HepG2 (cell line): Measurements from ENCODE around the gene NOC2L. TPM values are rescaled to one million over a fixed set of nuclear protein-coding genes. Genes with fewer than 3 reads are reported as not detected.

Experiments used
- BCL3 ChIP-seq: sonication (generic); formaldehyde crosslinking; IDR thresholded peaks from 2 replicates; pipeline ENCODE4 v1.5.1; 2020; ENCODE audit warnings: mild to moderate bottlenecking, missing genetic modification reagents, moderate library complexity
- GFI1 ChIP-seq: sonication (generic); formaldehyde crosslinking; IDR thresholded peaks from 2 replicates; pipeline ENCODE4 v1.5.0; 2020; ENCODE audit warnings: missing genetic modification reagents, mild to moderate bottlenecking, borderline replicate concordance
- HDAC2 ChIP-seq: sonication (generic); formaldehyde crosslinking; IDR thresholded peaks from 2 replicates; pipeline ENCODE4 v1.4.0; 2020; ENCODE audit warnings: missing genetic modification reagents
- HMGXB4 ChIP-seq, 2 experiments: sonication (generic) in 1 of 2; formaldehyde crosslinking in 1 of 2; IDR thresholded peaks; 2 replicates each; pipeline versions ENCODE4 v1.4.0 to v1.6.1; 2018 to 2020; ENCODE audit warnings: missing genetic modification reagents in 2 of 2, borderline replicate concordance in 1 of 2, low read depth in 1 of 2, mild to moderate bottlenecking in 1 of 2, missing biosample characterization in 1 of 2
- ISX ChIP-seq: sonication (generic); formaldehyde crosslinking; conservative IDR thresholded peaks from 2 replicates; pipeline ENCODE4 v1.5.0; 2020; ENCODE audit warnings: missing genetic modification reagents
- MXI1 ChIP-seq: IDR thresholded peaks from 3 replicates; pipeline ENCODE4 v1.6.1; 2012; ENCODE audit warnings: low read depth, low read length, inconsistent platforms, borderline replicate concordance
- POLR2A ChIP-seq, 2 experiments: IDR thresholded peaks; 2 replicates each; pipeline ENCODE4 v1.6.1; 2011; ENCODE audit warnings: low read depth in 2 of 2, low read length in 2 of 2, mild to moderate bottlenecking in 1 of 2, moderate library complexity in 1 of 2; ENCODE audit not compliant: insufficient read depth in 1 of 2
- RBAK ChIP-seq: sonication (generic); formaldehyde crosslinking; IDR thresholded peaks from 2 replicates; pipeline ENCODE4 v1.5.1; 2020; ENCODE audit warnings: mild to moderate bottlenecking, missing genetic modification reagents
- SMAD9 ChIP-seq: sonication (generic); formaldehyde crosslinking; IDR thresholded peaks from 2 replicates; pipeline ENCODE4 v1.5.1; 2020; ENCODE audit warnings: mild to moderate bottlenecking, missing genetic modification reagents
- SP4 ChIP-seq: sonication (generic); formaldehyde crosslinking; IDR thresholded peaks from 2 replicates; pipeline ENCODE4 v1.8.1; 2023; ENCODE audit warnings: mild to moderate bottlenecking, missing genetic modification reagents
- TBL1XR1 ChIP-seq: fragments of 150-350 bp; IDR thresholded peaks from 2 replicates; pipeline ENCODE4 v1.6.1; 2014; ENCODE audit warnings: borderline replicate concordance, low read length; ENCODE audit not compliant: partially characterized antibody
- TBP ChIP-seq: sonication (generic); formaldehyde crosslinking; IDR thresholded peaks from 2 replicates; pipeline ENCODE4 v1.5.0; 2020; ENCODE audit warnings: missing genetic modification reagents
- XBP1 ChIP-seq: sonication (generic); formaldehyde crosslinking; IDR thresholded peaks from 2 replicates; pipeline ENCODE4 v1.5.0; 2020; ENCODE audit warnings: missing genetic modification reagents
- ZBTB38 ChIP-seq: sonication (generic); formaldehyde crosslinking; IDR thresholded peaks from 2 replicates; pipeline ENCODE4 v1.5.1; 2020; ENCODE audit warnings: mild to moderate bottlenecking, missing genetic modification reagents
- ZNF230 ChIP-seq: sonication (generic); formaldehyde crosslinking; IDR thresholded peaks from 2 replicates; pipeline ENCODE4 v1.4.0; 2020; ENCODE audit warnings: mild to moderate bottlenecking, missing genetic modification reagents
- ZNF292 ChIP-seq: sonication (generic); formaldehyde crosslinking; IDR thresholded peaks from 2 replicates; pipeline ENCODE4 v1.8.1; 2022; ENCODE audit warnings: mild to moderate bottlenecking, low read depth, missing genetic modification reagents, borderline replicate concordance
- ZNF678 ChIP-seq: sonication (generic); formaldehyde crosslinking; IDR thresholded peaks from 2 replicates; pipeline ENCODE4 v1.4.0; 2020; ENCODE audit warnings: mild to moderate bottlenecking, missing genetic modification reagents
- ZNF788 ChIP-seq: sonication (generic); formaldehyde crosslinking; IDR thresholded peaks from 2 replicates; pipeline ENCODE4 v1.5.0; 2020; ENCODE audit warnings: mild to moderate bottlenecking, missing genetic modification reagents, borderline replicate concordance
- ZNF878 ChIP-seq: sonication (generic); formaldehyde crosslinking; IDR thresholded peaks from 2 replicates; pipeline ENCODE4 v1.8.1; 2023; ENCODE audit warnings: mild to moderate bottlenecking, missing genetic modification reagents, moderate library complexity
- polyA plus RNA-seq, 8 experiments: library from polyadenylated mRNA; depleted of rRNA in 3 of 8; stranded (reverse) in 7 of 8; unstranded in 1 of 8; fragments of >200 nt; fragmentation: Illumina TruSeq in 4 of 8; extraction: Trizol in 4 of 8; gene quantifications; 2 replicates each; pipeline versions ENCODE4 v1.2.1 to v1.2.3, GENCODE V29; 2011 to 2016; ENCODE audit warnings: low read depth in 4 of 8, missing spikeins in 1 of 8, mixed read lengths in 1 of 8; ENCODE audit not compliant: insufficient read depth in 1 of 8
- total RNA-seq, 5 experiments: library from RNA; depleted of rRNA; stranded (reverse); fragments of >200 nt; fragmentation: Illumina TruSeq; extraction: Trizol; gene quantifications; 2 replicates each; pipeline ENCODE4 v1.2.3, GENCODE V29; 2016; ENCODE audit warnings: low read depth in 1 of 5
- TF ChIP-seq, protein P1 (sequence below): sonication (generic); formaldehyde crosslinking; IDR thresholded peaks from 2 replicates; pipeline ENCODE4 v1.4.0; 2020; ENCODE audit warnings: low read depth, mild to moderate bottlenecking, missing genetic modification reagents
- TF ChIP-seq, protein P2 (sequence below): IDR thresholded peaks from 2 replicates; pipeline ENCODE4 v1.4.0; 2020; ENCODE audit warnings: mild to moderate bottlenecking, missing genetic modification reagents

NOC2L gene
- total and polyA plus RNA-seq, 2 of the 13 experiments (the other 11 are each of a cell fraction or from before 2014, with no cell fraction given): 32.0 to 103 TPM

DNA sequence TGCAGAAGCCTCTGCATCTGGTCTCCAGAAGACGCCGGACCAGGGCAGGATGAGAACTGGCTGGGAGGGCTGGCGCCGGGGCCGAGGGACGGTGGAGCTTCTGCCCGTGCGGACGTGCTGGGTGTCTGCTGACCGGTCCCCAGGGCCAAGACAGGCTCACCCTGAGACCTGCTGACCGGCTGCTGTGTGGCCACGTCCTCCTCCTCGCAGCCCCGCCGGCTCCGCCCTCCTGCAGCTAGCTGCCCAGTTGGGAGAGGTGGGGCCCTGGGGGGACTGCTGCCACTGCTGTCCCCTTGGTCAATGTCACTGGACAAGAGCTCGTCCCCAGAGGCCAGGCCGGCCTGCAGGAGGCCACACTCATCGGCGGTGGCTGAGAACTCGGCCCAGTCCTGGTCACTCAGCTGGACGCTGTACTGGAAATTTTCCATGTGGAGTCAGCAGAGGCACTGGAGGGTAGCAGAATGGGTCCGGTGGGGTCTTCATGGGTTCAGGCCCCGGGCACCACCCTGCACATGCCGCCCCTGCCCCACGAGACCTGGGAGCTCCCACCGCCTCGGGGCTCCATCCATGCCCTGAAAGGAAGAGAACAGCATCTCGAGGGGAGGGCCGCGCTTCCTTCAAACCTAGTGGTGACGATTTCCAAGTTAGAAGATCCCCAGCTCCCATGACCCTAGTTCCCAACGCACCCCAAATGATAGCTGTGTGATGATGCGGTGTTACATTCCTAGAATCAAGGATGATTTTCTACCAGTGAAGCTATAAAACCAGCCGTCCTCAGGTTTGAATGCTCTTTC is 21.7 kb upstream of the NOC2L start (continued):
- TF ChIP-seq HMGXB4 (CRISPR knock-in tag; IDR thresholded peaks at IDR 0.05; ENCODE audit: borderline replicate concordance in 1 of 2, low read depth in 1 of 2): peak; percentile 29 to 76; a peak in 3 of 4 replicates
- TF ChIP-seq ISX: no peak
- TF ChIP-seq, protein P1, sequence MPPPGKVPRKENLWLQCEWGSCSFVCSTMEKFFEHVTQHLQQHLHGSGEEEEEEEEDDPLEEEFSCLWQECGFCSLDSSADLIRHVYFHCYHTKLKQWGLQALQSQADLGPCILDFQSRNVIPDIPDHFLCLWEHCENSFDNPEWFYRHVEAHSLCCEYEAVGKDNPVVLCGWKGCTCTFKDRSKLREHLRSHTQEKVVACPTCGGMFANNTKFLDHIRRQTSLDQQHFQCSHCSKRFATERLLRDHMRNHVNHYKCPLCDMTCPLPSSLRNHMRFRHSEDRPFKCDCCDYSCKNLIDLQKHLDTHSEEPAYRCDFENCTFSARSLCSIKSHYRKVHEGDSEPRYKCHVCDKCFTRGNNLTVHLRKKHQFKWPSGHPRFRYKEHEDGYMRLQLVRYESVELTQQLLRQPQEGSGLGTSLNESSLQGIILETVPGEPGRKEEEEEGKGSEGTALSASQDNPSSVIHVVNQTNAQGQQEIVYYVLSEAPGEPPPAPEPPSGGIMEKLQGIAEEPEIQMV (CRISPR knock-in tag): no peak
- peak; percentile 33; the same call in 1 of the 2 replicates for TF ChIP-seq ZNF788 (CRISPR knock-in tag)
- TF ChIP-seq BCL3 (CRISPR knock-in tag): no peak
- TF ChIP-seq HDAC2 (CRISPR knock-in tag): peak; percentile 41; the same call in 1 of the 2 replicates
- 0 out of 2 replicates have a peak, but pooled peaks have one; percentile 68 for TF ChIP-seq ZNF230
- no peak for TF ChIP-seq RBAK (CRISPR knock-in tag)
- no peak for TF ChIP-seq SMAD9 (CRISPR knock-in tag)
- TF ChIP-seq XBP1: 0 out of 2 replicates have a peak, but pooled peaks have one; percentile 27
- no peak for TF ChIP-seq GFI1 (CRISPR knock-in tag)
- TF ChIP-seq, protein P2, sequence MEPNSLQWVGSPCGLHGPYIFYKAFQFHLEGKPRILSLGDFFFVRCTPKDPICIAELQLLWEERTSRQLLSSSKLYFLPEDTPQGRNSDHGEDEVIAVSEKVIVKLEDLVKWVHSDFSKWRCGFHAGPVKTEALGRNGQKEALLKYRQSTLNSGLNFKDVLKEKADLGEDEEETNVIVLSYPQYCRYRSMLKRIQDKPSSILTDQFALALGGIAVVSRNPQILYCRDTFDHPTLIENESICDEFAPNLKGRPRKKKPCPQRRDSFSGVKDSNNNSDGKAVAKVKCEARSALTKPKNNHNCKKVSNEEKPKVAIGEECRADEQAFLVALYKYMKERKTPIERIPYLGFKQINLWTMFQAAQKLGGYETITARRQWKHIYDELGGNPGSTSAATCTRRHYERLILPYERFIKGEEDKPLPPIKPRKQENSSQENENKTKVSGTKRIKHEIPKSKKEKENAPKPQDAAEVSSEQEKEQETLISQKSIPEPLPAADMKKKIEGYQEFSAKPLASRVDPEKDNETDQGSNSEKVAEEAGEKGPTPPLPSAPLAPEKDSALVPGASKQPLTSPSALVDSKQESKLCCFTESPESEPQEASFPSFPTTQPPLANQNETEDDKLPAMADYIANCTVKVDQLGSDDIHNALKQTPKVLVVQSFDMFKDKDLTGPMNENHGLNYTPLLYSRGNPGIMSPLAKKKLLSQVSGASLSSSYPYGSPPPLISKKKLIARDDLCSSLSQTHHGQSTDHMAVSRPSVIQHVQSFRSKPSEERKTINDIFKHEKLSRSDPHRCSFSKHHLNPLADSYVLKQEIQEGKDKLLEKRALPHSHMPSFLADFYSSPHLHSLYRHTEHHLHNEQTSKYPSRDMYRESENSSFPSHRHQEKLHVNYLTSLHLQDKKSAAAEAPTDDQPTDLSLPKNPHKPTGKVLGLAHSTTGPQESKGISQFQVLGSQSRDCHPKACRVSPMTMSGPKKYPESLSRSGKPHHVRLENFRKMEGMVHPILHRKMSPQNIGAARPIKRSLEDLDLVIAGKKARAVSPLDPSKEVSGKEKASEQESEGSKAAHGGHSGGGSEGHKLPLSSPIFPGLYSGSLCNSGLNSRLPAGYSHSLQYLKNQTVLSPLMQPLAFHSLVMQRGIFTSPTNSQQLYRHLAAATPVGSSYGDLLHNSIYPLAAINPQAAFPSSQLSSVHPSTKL (CRISPR knock-in tag): 0 out of 2 replicates have a peak, but pooled peaks have one; percentile 20
- peak; percentile 46; the same call in 1 of the 2 replicates for TF ChIP-seq SP4
- TF ChIP-seq MXI1: peak; percentile 14; the same call in 1 of the 3 replicates
- TF ChIP-seq ZNF292: peak; percentile 67
- TF ChIP-seq ZNF678 (CRISPR knock-in tag): no peak
- peak; percentile 54; the same call in 1 of the 2 replicates for TF ChIP-seq ZBTB38
- TF ChIP-seq POLR2A (IDR thresholded peaks at IDR 0.05; ENCODE audit: insufficient read depth in 1 of 2, low read depth in 2 of 2, low read length in 2 of 2): no peak
- no peak for TF ChIP-seq TBL1XR1
- no peak for TF ChIP-seq TBP (CRISPR knock-in tag)
- TF ChIP-seq ZNF878 (CRISPR knock-in tag): no peak
